Pancreas (tissue), 10 donors: ENCODE data around the gene KNDC1. TPM values are rescaled to one million over a fixed set of nuclear protein-coding genes. Genes with fewer than 3 reads are reported as not detected.
A peak's percentile ranks its signal among the peaks of the same experiment; 100 is the strongest.

Source experiments
- ATAC-seq, 4 donors: fragments of 200-7000 bp; cut with Tn5 transposase; one replicate each; pipeline versions ENCODE4 v1.8.0 to v1.9.1; 2020; ENCODE audit warnings: mild to moderate bottlenecking in 4 of 4, moderate library complexity in 4 of 4
- DNase-seq, 6 donors: peaks; one replicate each; pipeline ENCODE4 v3.0.0-alpha.2; 2020
- FAIRE-seq: peaks from 2 replicates; lab custom pipeline; 2012; peaks lifted over from hg19 to GRCh38; lab: Jason Lieb, UNC
- H3K27ac ChIP-seq, 4 donors: fragments of 200-600 bp; sonication (generic); 1 replicate in 3 of 4; 2 replicates in 1 of 4; pipeline versions ENCODE4 v1.5.0 to v1.8.0; 2020
- H3K27me3 ChIP-seq, 4 donors: fragments of 200-600 bp; one replicate each; pipeline ENCODE4 v1.8.0; 2021
- H3K36me3 ChIP-seq, 3 donors: fragments of 200-600 bp; sonication (generic) in 1 of 3; one replicate each; pipeline versions ENCODE4 v1.5.0 to v1.8.0; 2020 to 2021
- H3K4me1 ChIP-seq, 3 donors: fragments of 200-600 bp; one replicate each; pipeline ENCODE4 v1.8.0; 2021
- H3K4me3 ChIP-seq, 4 donors: fragments of 200-600 bp; sonication (generic) in 2 of 4; one replicate each; pipeline versions ENCODE4 v1.5.0 to v1.8.0; 2020 to 2021
- H3K9me3 ChIP-seq, 4 donors: fragments of 200-600 bp; one replicate each; pipeline ENCODE4 v1.8.0; 2021
- WGBS, 2 donors: extraction: QIAGEN DNeasy Blood & Tissue Kit; methylation state at CpG; one replicate each; pipeline ENCODE4 v1.1.7; 2013; 5-methylcytosine and 5-hydroxymethylcytosine counted together
- intact Hi-C, 3 donors: fragments of 100-400 bp; cut with DNase I; formaldehyde crosslinking; loops; one replicate each; pipeline versions ENCODE4 v1.11.1 to v1.14.2; 2022
- polyA plus RNA-seq, 2 donors: library from polyadenylated mRNA; stranded (reverse); fragments of 200-250 nt; gene quantifications; one replicate each; pipeline ENCODE4 v1.2.3, GENCODE V29; 2013
- total RNA-seq, 6 donors: library from RNA; stranded (reverse); fragmentation: NEBNext Ultra II Directional in 4 of 6; extraction: Animal tissue kit (Norgen Biotek cat#: 25700) in 4 of 6; gene quantifications; one replicate each; pipeline versions ENCODE4 v1.2.1 to v1.2.4, GENCODE V29; 2021 to 2023
- TF ChIP-seq, protein P1 (sequence below), 4 donors: fragments of 200-600 bp; sonication (generic) in 3 of 4; IDR thresholded peaks; one replicate each; pipeline versions ENCODE4 v1.5.0 to v1.8.0; 2021; ENCODE audit warnings: antibody characterized with exemption in 4 of 4
- donor health status: healthy with polysubstance abuse.
- donor health status: DM: no; HTN: no; CAD: no; lungs with moderate emphysema.
- donor health status: DM: no; HTN: no; CAD: no.
- donor health status: control.
- donor health status: control.
- donor health status: Bipolar disorder and iron deficiency.
- donor health status: DM: yes; HTN: yes; CAD: no.
- donor health status: DM: no; HTN: no; CAD: no.
- donor health status: DM: no; HTN: no; CAD: no.
- donor health status: DM: yes; HTN: yes; CAD: no.

The KNDC1 gene
- total and polyA plus RNA-seq, 8 donors: 0.14 to 3.1 (median 0.74) TPM

DNA sequence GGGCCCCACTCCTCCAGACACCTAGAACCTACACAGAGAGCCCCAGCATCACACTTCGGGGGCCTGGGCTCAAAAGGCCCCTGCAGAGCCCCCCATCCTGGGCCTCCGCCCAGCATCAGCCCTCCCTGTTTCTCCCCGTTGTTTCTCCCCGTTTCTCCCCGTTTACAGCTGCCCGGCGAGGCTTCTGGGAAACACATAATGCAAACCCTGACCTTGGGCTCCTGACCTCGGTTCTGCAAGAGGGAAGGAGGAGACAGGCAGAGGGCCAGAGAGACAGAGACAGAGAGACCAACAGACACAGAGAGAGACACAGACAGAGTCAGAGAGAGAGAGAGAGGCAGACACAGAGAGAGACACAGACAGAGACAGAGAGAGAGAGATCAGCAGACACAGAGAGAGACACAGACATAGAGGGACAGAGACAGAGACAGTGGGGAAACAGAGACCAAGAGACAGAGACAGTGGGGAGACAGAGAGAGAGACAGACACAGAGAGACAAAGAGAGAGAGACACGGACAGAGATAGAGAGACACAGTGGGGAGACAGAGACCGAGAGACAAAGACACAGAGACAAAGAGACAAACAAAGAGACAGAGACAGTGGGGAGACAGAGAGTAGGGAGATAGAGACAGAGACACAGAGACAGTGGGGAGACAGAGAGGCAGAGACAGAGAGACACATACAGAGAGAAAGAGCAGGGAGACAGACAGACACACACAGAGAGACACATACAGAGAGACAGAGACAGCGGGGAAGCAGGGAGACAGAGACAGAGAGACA lies 90.1 kb downstream of the KNDC1 start:
- Histone ChIP-seq H3K36me3 (no peaks in the 10 kb centered on the region), H3K27ac (no peak overlapping the region), H3K4me1 (no peaks in the 10 kb centered on the region), H3K9me3 (no peaks in the 10 kb centered on the region), H3K4me3 (no peak overlapping the region), H3K27me3 (no peaks in the 10 kb centered on the region)
- DNase-seq (no peak), ATAC-seq (peak in 1 of 4 donors; percentile 42), FAIRE-seq (no peak)
- TF ChIP-seq, protein P1, sequence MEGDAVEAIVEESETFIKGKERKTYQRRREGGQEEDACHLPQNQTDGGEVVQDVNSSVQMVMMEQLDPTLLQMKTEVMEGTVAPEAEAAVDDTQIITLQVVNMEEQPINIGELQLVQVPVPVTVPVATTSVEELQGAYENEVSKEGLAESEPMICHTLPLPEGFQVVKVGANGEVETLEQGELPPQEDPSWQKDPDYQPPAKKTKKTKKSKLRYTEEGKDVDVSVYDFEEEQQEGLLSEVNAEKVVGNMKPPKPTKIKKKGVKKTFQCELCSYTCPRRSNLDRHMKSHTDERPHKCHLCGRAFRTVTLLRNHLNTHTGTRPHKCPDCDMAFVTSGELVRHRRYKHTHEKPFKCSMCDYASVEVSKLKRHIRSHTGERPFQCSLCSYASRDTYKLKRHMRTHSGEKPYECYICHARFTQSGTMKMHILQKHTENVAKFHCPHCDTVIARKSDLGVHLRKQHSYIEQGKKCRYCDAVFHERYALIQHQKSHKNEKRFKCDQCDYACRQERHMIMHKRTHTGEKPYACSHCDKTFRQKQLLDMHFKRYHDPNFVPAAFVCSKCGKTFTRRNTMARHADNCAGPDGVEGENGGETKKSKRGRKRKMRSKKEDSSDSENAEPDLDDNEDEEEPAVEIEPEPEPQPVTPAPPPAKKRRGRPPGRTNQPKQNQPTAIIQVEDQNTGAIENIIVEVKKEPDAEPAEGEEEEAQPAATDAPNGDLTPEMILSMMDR (IDR thresholded peaks at IDR 0.05): no peak
- intact Hi-C loops: no loop called here
- WGBS, 2 donors: 35 to 36% methylated on average over 11 of the region's 11 CpGs

DNA sequence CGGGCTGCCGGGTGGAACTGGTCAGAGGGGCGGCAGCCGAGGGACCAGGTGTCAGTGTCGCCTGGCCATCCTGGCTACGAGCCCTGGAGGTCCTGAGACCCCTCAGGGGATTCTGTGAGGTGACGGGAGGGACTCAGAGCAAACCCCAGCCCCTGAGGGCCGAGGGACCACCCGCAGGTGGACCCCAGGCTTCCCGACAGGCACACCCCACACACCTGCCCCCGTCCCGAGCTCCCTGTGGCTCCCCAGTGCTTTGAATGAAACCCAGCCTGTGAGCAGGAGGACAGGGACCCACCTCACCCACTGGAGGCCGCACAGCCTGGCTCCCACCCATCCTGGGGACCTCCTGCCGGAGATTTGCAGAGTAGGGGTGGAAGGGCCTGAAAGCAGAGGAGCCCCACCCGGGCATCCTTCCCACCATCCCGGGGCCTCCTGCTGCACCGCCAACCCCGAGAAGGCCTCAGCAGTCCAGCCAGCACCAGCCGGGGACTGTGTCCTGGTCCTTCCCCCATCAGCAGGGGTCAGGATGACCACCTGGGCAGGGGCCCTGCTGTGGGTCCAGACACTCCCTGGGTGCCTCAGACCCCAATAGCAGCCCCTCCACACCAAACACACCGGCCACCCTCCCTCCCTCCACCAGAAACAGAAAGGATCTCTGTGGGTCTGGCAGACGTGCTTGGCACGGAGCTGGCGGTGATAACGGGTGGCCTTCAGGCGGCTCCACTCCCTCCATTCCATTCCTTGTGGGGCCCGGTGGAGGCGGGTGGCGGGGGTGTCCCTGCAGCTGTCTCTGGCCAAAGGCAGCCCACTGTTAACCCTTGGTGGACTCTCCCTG lies 91.6 kb downstream of the KNDC1 start:
- no peak for FAIRE-seq
- intact Hi-C loops: no loop called here
- no peak overlapping the region for H3K27ac ChIP-seq
- H3K27me3 ChIP-seq: no peaks in the 10 kb centered on the region
- DNase-seq: no peak
- no peaks in the 10 kb centered on the region for H3K36me3 ChIP-seq
- no peaks in the 10 kb centered on the region for H3K9me3 ChIP-seq
- no peaks in the 10 kb centered on the region for H3K4me1 ChIP-seq
- ATAC-seq: peak in 2 of 4 donors; percentile 24 to 37
- H3K4me3 ChIP-seq: no peak overlapping the region
- 51 to 57% methylated on average over 26 to 28 of the region's 28 CpGs for WGBS, 2 donors
- TF ChIP-seq, protein P1 (IDR thresholded peaks at IDR 0.05): no peak

DNA sequence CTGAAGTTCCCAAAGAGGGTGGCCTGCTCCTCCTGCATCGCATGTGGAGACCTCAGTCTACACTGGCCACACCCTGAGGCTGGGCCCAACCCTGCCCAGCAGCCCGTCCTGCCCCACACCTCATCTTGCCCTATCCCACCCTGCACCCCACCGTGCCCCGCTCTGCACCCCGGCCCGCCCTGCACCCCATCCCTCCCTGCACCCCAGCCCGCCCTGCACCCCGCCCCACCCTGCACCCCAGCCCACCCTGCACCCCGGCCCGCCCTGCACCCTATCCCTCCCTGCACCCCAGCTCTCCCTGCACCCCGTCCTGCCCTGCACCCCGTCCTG lies 92.2 kb downstream of the KNDC1 start:
- 67 to 73% methylated on average over 11 to 12 of the region's 12 CpGs for WGBS, 2 donors
- no peak for ATAC-seq
- FAIRE-seq: no peak
- Histone ChIP-seq H3K4me1 (peaks cover 0 to 3% (median 0%) of the 10 kb centered on the region in 3 donors), H3K27ac (no peak overlapping the region), H3K9me3 (no peaks in the 10 kb centered on the region), H3K4me3 (no peak overlapping the region), H3K36me3 (no peaks in the 10 kb centered on the region), H3K27me3 (no peaks in the 10 kb centered on the region)
- DNase-seq: no peak
- intact Hi-C loops: no loop called here
- TF ChIP-seq, protein P1 (IDR thresholded peaks at IDR 0.05): no peak

DNA sequence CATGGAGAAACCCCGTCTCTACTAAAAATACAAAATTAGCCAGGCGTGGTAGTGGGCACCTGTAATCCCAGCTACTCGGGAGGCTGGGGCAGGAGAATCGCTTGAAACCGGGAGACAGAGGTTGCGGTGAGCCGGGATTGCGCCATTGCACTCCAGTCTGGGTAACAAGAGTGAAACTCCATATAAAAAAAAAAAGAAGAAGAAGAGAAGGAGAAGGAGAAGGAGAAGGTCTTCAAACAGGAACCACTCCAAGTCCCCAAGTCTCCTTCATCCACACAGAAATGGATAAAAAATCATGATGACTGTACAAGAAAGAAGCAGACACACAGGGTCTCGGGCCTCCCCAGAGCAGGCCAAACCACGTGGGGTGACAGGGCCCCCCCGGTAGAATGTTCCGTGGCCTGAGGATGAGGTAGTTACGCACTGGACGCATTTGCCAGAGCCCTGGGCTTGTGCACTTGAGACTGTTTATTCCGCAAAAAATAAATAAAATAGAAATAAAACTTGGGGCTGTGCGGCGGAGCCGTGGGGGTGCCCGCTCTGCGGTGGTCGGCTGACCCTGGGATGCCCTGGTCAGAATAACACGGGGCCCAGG lies 93.4 kb downstream of the KNDC1 start:
- intact Hi-C loops: no loop called here
- H3K27ac ChIP-seq: no peak overlapping the region
- 83 to 90% methylated on average over 22 of the region's 22 CpGs for WGBS, 2 donors
- no peak overlapping the region for H3K4me3 ChIP-seq
- ATAC-seq (no peak), DNase-seq (no peak), FAIRE-seq (no peak)
- peaks cover 0 to 14% (median 7%) of the 10 kb centered on the region in 3 donors for H3K4me1 ChIP-seq
- H3K36me3 ChIP-seq: no peaks in the 10 kb centered on the region
- H3K27me3 ChIP-seq: no peaks in the 10 kb centered on the region
- no peaks in the 10 kb centered on the region for H3K9me3 ChIP-seq
- TF ChIP-seq, protein P1 (IDR thresholded peaks at IDR 0.05): no peak
